AG08395 (cell line): ENCODE results near the gene GPR137.

Source experiments
- DNase-seq: peaks from one replicate; pipeline ENCODE4 v3.0.0; 2012; ENCODE audit warnings: mixed read lengths, low spot score

Gene GPR137

GRCh38 chr11:64249038-64249437, 36.6 kb upstream of the GPR137 start:
- no peak for DNase-seq

- DNase-seq, result no peak
Observed at GRCh38 chr11:64249563-64250414, 35.9 kb upstream of the GPR137 start.

- no peak for DNase-seq
Observed at GRCh38 chr11:64250415-64251015, 35.1 kb upstream of the GPR137 start.

- peak; percentile 86 for DNase-seq
Observed at GRCh38 chr11:64251016-64251752, 34.5 kb upstream of the GPR137 start, which contains the start of gene PLCB3. Gene PLCB3 (plus strand): TSS chr11:64251530. CDS start chr11:64251650, 120 bp downstream.

- DNase-seq, result no peak
Observed at GRCh38 chr11:64251753-64252002, 34.0 kb upstream of the GPR137 start.

GRCh38 chr11:64252003-64252872, 33.4 kb upstream of the GPR137 start:
- DNase-seq, result peak; percentile 70

- DNase-seq, result no peak
Observed at GRCh38 chr11:64253043-64253442, 32.6 kb upstream of the GPR137 start.

GRCh38 chr11:64253481-64253880, 32.2 kb upstream of the GPR137 start:
- DNase-seq, result peak; percentile 29

GRCh38 chr11:64254326-64254725, 31.3 kb upstream of the GPR137 start:
- DNase-seq, result no peak

GRCh38 chr11:64255135-64256128, 30.2 kb upstream of the GPR137 start:
- no peak for DNase-seq

GRCh38 chr11:64256300-64256699, 29.3 kb upstream of the GPR137 start:
- no peak for DNase-seq

- DNase-seq, result no peak
Observed at GRCh38 chr11:64258356-64258755, 27.3 kb upstream of the GPR137 start.

GRCh38 chr11:64258946-64259532, 26.6 kb upstream of the GPR137 start:
- DNase-seq, result no peak

GRCh38 chr11:64259533-64260067, 26.0 kb upstream of the GPR137 start:
- no peak for DNase-seq

- no peak for DNase-seq
Observed at GRCh38 chr11:64260147-64260708, 25.4 kb upstream of the GPR137 start.

- no peak for DNase-seq
Observed at GRCh38 chr11:64261556-64262080, 24.0 kb upstream of the GPR137 start.

GRCh38 chr11:64262271-64263002, 23.2 kb upstream of the GPR137 start:
- DNase-seq, result no peak

- DNase-seq, result peak; percentile 19
Observed at GRCh38 chr11:64263021-64263946, 22.4 kb upstream of the GPR137 start.
